Breast epithelium (tissue), 3 donors: ENCODE measurements around the gene KIT.

Experiments used
- CTCF ChIP-seq, 3 donors: fragments of 450-650 bp; IDR thresholded peaks; one replicate each; pipeline ENCODE4 v1.5.1; 2016 to 2017; ENCODE audit warnings: antibody characterized with exemption in 3 of 3, mild to moderate bottlenecking in 3 of 3, moderate library complexity in 3 of 3
- POLR2A ChIP-seq: fragments of 450-650 bp; IDR thresholded peaks from one replicate; pipeline ENCODE4 v1.6.1; 2016; ENCODE audit warnings: antibody characterized with exemption, mild to moderate bottlenecking, moderate library complexity
- POLR2AphosphoS5 ChIP-seq, 3 donors: sonication (generic); formaldehyde crosslinking; IDR thresholded peaks; one replicate each; pipeline ENCODE4 v1.6.1; 2017; ENCODE audit warnings: antibody characterized with exemption in 3 of 3

GRCh38 chr4:54727346-54727745, 69.6 kb downstream of the KIT start:
- TF ChIP-seq CTCF (IDR thresholded peaks at IDR 0.05) (no peak), POLR2A (no peak), POLR2AphosphoS5 (IDR thresholded peaks at IDR 0.05) (no peak)
